GM23338 (cell line): ENCODE measurements around the gene GLUD2. TPM values are rescaled to one million over a fixed set of nuclear protein-coding genes. Genes with fewer than 3 reads are reported as not detected.

Experiments
- ATAC-seq: fragments of 200-7000 bp; cut with Tn5 transposase; 3 replicates; pipeline ENCODE4 v1.9.1; 2020
- DNase-seq: peaks from one replicate; pipeline ENCODE4 v3.0.0-alpha.2; 2015; ENCODE audit warnings: low spot score
- H2AFZ ChIP-seq: fragments of 200-600 bp; sonication (generic); 2 replicates; pipeline ENCODE4 v1.8.0; 2016; ENCODE audit warnings: antibody characterized with exemption, mild to moderate bottlenecking, moderate library complexity
- H3F3A ChIP-seq: fragments of 200-600 bp; sonication (generic); replicated peaks from 2 replicates; pipeline ENCODE4 v1.8.0; 2017; ENCODE audit warnings: antibody characterized with exemption, mixed run types, low read depth
- H3K27ac ChIP-seq: fragments of 200-600 bp; sonication (generic); 2 replicates; pipeline ENCODE4 v1.6.1; 2016; ENCODE audit warnings: low read depth
- H3K27me3 ChIP-seq: fragments of 200-600 bp; sonication (generic); 2 replicates; pipeline ENCODE4 v1.8.0; 2016; ENCODE audit warnings: mild to moderate bottlenecking, mixed run types, moderate library complexity; ENCODE audit not compliant: insufficient read depth
- H3K36me3 ChIP-seq: fragments of 200-600 bp; sonication (generic); 2 replicates; pipeline ENCODE4 v1.8.0; 2016; ENCODE audit warnings: mild to moderate bottlenecking; ENCODE audit not compliant: insufficient read depth
- H3K4me1 ChIP-seq: fragments of 200-600 bp; sonication (generic); 2 replicates; pipeline ENCODE4 v1.8.0; 2016; ENCODE audit warnings: mild to moderate bottlenecking, moderate library complexity; ENCODE audit not compliant: insufficient read depth
- H3K4me2 ChIP-seq: fragments of 200-600 bp; sonication (generic); 2 replicates; pipeline ENCODE4 v1.7.1; 2017; ENCODE audit warnings: mixed run types
- H3K4me3 ChIP-seq: fragments of 200-600 bp; sonication (generic); 2 replicates; pipeline ENCODE4 v1.6.1; 2016; ENCODE audit warnings: mixed run types
- H3K79me2 ChIP-seq: fragments of 200-600 bp; sonication (generic); replicated peaks from 2 replicates; pipeline ENCODE4 v1.8.0; 2017; ENCODE audit warnings: mild to moderate bottlenecking; ENCODE audit not compliant: insufficient read depth
- H3K9me2 ChIP-seq: fragments of 200-600 bp; sonication (generic); 2 replicates; pipeline ENCODE4 v1.8.0; 2017; ENCODE audit not compliant: insufficient read depth
- H4K20me1 ChIP-seq: fragments of 200-600 bp; sonication (generic); replicated peaks from 2 replicates; pipeline ENCODE4 v1.8.0; 2017; ENCODE audit warnings: mild to moderate bottlenecking; ENCODE audit not compliant: insufficient read depth
- H3K27ac Mint-ChIP-seq: 2 replicates; pipeline ENCODE4 v1.8.0; 2020; ENCODE audit warnings: inconsistent platforms, mild to moderate bottlenecking, moderate library complexity, mixed read lengths
- H3K27me3 Mint-ChIP-seq: 3 replicates; pipeline ENCODE4 v1.8.0; 2022; ENCODE audit warnings: low read depth, mild to moderate bottlenecking, moderate library complexity, mixed read lengths, inconsistent platforms; ENCODE audit not compliant: insufficient read depth, poor library complexity
- H3K36me3 Mint-ChIP-seq: 3 replicates; pipeline ENCODE4 v1.8.0; 2021; ENCODE audit warnings: low read depth, mild to moderate bottlenecking, inconsistent platforms, moderate library complexity, mixed read lengths
- H3K4me1 Mint-ChIP-seq: 3 replicates; pipeline ENCODE4 v1.8.0; 2020; ENCODE audit warnings: mild to moderate bottlenecking, inconsistent platforms, mixed read lengths
- H3K4me3 Mint-ChIP-seq: 3 replicates; pipeline ENCODE4 v1.8.0; 2021; ENCODE audit warnings: moderate library complexity, mild to moderate bottlenecking, inconsistent platforms, mixed read lengths
- H3K9me3 Mint-ChIP-seq: 3 replicates; pipeline ENCODE4 v1.8.0; 2020; ENCODE audit warnings: moderate library complexity, mild to moderate bottlenecking, inconsistent platforms, mixed read lengths
- EZH2 ChIP-seq: fragments of 200-600 bp; sonication (generic); IDR thresholded peaks from one replicate; pipeline ENCODE4 v1.8.0; 2017; ENCODE audit warnings: antibody characterized with exemption, mild to moderate bottlenecking, low read depth; ENCODE audit not compliant: unreplicated experiment
- EZH2phosphoT487 ChIP-seq: fragments of 200-600 bp; sonication (generic); IDR thresholded peaks from one replicate; pipeline ENCODE4 v1.8.1; 2018; ENCODE audit warnings: antibody characterized with exemption; ENCODE audit not compliant: unreplicated experiment
- JUNB ChIP-seq: IDR thresholded peaks from one replicate; pipeline ENCODE4 v1.6.1; 2016; ENCODE audit warnings: antibody characterized with exemption; ENCODE audit not compliant: unreplicated experiment
- ZNF114 ChIP-seq: fragments of 250-450 bp; sonication (Bioruptor Pico); IDR thresholded peaks from 2 replicates; pipeline ENCODE4 v1.5.0; 2020; ENCODE audit warnings: mild to moderate bottlenecking, moderate library complexity
- ZNF331 ChIP-seq: fragments of 250-450 bp; sonication (Bioruptor Pico); IDR thresholded peaks from 2 replicates; pipeline ENCODE4 v1.5.0; 2020; ENCODE audit warnings: low read depth, mild to moderate bottlenecking, moderate library complexity
- polyA plus RNA-seq: library from polyadenylated mRNA; unstranded; fragments of >200 nt; fragmentation: Nextera tagmentation; extraction: Ambion mirVana; gene quantifications from 2 replicates; pipeline ENCODE4 v1.2.1, GENCODE V29; 2016
- total RNA-seq: library from RNA; depleted of rRNA; stranded (reverse); fragments of >200 nt; shearing (Covaris generic); gene quantifications from 2 replicates; pipeline ENCODE4 v1.2.3, GENCODE V29; 2014
- TF ChIP-seq, protein P1 (sequence below): IDR thresholded peaks from one replicate; pipeline ENCODE4 v1.6.1; 2018; ENCODE audit warnings: antibody characterized with exemption; ENCODE audit not compliant: unreplicated experiment
- TF ChIP-seq, protein P2 (sequence below), 2 experiments: fragments of 200-600 bp in 1 of 2; sonication (generic) in 1 of 2; conservative IDR thresholded peaks; 2 replicates each; pipeline versions ENCODE4 v1.5.1 to v1.6.1; 2016 to 2017; ENCODE audit warnings: antibody characterized with exemption in 2 of 2, low read depth in 2 of 2, mild to moderate bottlenecking in 2 of 2, moderate library complexity in 1 of 2
- TF ChIP-seq, protein P3 (sequence below): fragments of 250-450 bp; sonication (Bioruptor Pico); IDR thresholded peaks from 2 replicates; pipeline ENCODE4 v1.5.0; 2020; ENCODE audit warnings: mild to moderate bottlenecking, moderate library complexity

GLUD2 gene
- total and polyA plus RNA-seq, 2 experiments from 2014 or later = 0.16 to 1.5 TPM

DNA sequence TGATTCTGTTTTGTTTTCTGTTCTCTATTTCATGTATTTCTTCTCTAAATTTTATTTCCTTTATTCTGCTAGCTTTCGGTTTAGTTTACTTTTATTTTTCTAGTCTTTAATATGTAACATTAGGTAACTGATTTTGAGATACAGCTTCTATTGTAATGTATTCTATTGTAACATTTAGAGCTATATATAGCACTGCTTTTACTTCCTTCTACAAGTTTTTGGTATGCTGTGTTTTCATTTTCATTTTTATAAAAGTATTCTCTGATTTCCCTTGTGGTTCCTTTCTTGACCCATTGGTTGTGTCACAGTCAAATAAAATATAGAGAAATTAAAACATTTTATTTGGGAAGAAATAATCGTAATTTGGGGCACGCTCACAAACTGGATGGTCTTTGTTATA, 48.0 kb upstream of the GLUD2 start (continued):
- TF ChIP-seq, protein P1, sequence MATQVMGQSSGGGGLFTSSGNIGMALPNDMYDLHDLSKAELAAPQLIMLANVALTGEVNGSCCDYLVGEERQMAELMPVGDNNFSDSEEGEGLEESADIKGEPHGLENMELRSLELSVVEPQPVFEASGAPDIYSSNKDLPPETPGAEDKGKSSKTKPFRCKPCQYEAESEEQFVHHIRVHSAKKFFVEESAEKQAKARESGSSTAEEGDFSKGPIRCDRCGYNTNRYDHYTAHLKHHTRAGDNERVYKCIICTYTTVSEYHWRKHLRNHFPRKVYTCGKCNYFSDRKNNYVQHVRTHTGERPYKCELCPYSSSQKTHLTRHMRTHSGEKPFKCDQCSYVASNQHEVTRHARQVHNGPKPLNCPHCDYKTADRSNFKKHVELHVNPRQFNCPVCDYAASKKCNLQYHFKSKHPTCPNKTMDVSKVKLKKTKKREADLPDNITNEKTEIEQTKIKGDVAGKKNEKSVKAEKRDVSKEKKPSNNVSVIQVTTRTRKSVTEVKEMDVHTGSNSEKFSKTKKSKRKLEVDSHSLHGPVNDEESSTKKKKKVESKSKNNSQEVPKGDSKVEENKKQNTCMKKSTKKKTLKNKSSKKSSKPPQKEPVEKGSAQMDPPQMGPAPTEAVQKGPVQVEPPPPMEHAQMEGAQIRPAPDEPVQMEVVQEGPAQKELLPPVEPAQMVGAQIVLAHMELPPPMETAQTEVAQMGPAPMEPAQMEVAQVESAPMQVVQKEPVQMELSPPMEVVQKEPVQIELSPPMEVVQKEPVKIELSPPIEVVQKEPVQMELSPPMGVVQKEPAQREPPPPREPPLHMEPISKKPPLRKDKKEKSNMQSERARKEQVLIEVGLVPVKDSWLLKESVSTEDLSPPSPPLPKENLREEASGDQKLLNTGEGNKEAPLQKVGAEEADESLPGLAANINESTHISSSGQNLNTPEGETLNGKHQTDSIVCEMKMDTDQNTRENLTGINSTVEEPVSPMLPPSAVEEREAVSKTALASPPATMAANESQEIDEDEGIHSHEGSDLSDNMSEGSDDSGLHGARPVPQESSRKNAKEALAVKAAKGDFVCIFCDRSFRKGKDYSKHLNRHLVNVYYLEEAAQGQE = no peak
- TF ChIP-seq ZNF114 = no peak
- TF ChIP-seq EZH2phosphoT487 = no peak
- TF ChIP-seq ZNF331 = no peak

DNA sequence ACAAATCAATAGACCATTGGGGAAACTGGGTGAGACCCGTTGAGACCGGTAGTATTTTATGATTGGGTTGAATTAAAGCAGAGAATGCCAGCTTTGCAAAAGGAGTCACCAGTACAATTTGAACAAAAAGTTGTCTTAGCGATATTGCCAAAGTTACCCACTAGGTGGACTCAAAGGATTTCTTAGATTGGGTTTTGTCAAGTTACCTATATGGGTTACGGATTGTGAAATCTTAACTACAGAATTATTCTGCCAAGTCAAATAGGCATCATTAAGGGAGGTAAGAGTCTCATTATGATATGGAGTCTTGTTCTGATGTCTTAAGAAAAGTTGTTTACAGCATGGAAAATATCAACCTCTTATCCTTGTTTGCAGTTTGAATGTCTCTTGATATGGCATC, 46.8 kb upstream of the GLUD2 start:
- Mint-ChIP-seq H3K4me1 (peaks cover 7% of the 10 kb centered on the region; the same call in 2 of the 3 replicates), H3K27me3 (no peaks in the 10 kb centered on the region), H3K4me3 (no peak overlapping the region), H3K36me3 (no peaks in the 10 kb centered on the region), H3K27ac (no peak overlapping the region), H3K9me3 (no peaks in the 10 kb centered on the region)
- H3K27ac ChIP-seq = no peak overlapping the region
- peaks cover 6% of the 10 kb centered on the region for H3K4me1 ChIP-seq
- TF ChIP-seq EZH2 = no peak
- TF ChIP-seq, protein P2, sequence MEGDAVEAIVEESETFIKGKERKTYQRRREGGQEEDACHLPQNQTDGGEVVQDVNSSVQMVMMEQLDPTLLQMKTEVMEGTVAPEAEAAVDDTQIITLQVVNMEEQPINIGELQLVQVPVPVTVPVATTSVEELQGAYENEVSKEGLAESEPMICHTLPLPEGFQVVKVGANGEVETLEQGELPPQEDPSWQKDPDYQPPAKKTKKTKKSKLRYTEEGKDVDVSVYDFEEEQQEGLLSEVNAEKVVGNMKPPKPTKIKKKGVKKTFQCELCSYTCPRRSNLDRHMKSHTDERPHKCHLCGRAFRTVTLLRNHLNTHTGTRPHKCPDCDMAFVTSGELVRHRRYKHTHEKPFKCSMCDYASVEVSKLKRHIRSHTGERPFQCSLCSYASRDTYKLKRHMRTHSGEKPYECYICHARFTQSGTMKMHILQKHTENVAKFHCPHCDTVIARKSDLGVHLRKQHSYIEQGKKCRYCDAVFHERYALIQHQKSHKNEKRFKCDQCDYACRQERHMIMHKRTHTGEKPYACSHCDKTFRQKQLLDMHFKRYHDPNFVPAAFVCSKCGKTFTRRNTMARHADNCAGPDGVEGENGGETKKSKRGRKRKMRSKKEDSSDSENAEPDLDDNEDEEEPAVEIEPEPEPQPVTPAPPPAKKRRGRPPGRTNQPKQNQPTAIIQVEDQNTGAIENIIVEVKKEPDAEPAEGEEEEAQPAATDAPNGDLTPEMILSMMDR (conservative IDR thresholded peaks at IDR 0.05; ENCODE audit: low read depth in 2 of 2) = peak; percentile 28 to 38; a peak in 3 of 4 replicates
- H4K20me1 ChIP-seq = no peaks in the 10 kb centered on the region
- no peak overlapping the region for H3K4me3 ChIP-seq
- ATAC-seq (no peak), DNase-seq (peak; percentile 26)
- H3F3A ChIP-seq = no peaks in the 10 kb centered on the region
- no peak overlapping the region for H3K4me2 ChIP-seq
- H3K36me3 ChIP-seq = no peaks in the 10 kb centered on the region
- no peaks in the 10 kb centered on the region for H3K27me3 ChIP-seq
- H3K9me2 ChIP-seq = no peaks in the 10 kb centered on the region
- H2AFZ ChIP-seq = no peak overlapping the region
- no peaks in the 10 kb centered on the region for H3K79me2 ChIP-seq

DNA sequence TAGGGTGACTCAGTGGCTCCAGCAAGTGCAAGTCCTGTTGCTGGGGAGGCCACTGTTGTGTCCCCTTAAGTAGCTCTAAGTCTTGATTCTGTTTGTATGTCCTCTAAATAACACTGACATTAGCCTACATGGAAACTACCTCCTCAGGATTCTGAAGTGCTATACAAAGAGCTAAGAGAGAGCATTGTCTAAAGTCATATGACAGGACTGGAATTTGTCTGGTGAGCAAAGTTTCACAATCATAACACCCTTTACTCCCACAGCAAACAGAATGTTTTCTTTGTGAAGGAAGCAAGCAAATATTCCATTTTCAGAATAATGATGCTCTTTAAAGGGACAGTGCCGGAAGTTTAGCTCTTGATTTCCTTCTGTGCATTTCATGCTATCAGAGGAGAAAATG, 38.5 kb upstream of the GLUD2 start:
- no peak for ATAC-seq
- TF ChIP-seq, protein P3, sequence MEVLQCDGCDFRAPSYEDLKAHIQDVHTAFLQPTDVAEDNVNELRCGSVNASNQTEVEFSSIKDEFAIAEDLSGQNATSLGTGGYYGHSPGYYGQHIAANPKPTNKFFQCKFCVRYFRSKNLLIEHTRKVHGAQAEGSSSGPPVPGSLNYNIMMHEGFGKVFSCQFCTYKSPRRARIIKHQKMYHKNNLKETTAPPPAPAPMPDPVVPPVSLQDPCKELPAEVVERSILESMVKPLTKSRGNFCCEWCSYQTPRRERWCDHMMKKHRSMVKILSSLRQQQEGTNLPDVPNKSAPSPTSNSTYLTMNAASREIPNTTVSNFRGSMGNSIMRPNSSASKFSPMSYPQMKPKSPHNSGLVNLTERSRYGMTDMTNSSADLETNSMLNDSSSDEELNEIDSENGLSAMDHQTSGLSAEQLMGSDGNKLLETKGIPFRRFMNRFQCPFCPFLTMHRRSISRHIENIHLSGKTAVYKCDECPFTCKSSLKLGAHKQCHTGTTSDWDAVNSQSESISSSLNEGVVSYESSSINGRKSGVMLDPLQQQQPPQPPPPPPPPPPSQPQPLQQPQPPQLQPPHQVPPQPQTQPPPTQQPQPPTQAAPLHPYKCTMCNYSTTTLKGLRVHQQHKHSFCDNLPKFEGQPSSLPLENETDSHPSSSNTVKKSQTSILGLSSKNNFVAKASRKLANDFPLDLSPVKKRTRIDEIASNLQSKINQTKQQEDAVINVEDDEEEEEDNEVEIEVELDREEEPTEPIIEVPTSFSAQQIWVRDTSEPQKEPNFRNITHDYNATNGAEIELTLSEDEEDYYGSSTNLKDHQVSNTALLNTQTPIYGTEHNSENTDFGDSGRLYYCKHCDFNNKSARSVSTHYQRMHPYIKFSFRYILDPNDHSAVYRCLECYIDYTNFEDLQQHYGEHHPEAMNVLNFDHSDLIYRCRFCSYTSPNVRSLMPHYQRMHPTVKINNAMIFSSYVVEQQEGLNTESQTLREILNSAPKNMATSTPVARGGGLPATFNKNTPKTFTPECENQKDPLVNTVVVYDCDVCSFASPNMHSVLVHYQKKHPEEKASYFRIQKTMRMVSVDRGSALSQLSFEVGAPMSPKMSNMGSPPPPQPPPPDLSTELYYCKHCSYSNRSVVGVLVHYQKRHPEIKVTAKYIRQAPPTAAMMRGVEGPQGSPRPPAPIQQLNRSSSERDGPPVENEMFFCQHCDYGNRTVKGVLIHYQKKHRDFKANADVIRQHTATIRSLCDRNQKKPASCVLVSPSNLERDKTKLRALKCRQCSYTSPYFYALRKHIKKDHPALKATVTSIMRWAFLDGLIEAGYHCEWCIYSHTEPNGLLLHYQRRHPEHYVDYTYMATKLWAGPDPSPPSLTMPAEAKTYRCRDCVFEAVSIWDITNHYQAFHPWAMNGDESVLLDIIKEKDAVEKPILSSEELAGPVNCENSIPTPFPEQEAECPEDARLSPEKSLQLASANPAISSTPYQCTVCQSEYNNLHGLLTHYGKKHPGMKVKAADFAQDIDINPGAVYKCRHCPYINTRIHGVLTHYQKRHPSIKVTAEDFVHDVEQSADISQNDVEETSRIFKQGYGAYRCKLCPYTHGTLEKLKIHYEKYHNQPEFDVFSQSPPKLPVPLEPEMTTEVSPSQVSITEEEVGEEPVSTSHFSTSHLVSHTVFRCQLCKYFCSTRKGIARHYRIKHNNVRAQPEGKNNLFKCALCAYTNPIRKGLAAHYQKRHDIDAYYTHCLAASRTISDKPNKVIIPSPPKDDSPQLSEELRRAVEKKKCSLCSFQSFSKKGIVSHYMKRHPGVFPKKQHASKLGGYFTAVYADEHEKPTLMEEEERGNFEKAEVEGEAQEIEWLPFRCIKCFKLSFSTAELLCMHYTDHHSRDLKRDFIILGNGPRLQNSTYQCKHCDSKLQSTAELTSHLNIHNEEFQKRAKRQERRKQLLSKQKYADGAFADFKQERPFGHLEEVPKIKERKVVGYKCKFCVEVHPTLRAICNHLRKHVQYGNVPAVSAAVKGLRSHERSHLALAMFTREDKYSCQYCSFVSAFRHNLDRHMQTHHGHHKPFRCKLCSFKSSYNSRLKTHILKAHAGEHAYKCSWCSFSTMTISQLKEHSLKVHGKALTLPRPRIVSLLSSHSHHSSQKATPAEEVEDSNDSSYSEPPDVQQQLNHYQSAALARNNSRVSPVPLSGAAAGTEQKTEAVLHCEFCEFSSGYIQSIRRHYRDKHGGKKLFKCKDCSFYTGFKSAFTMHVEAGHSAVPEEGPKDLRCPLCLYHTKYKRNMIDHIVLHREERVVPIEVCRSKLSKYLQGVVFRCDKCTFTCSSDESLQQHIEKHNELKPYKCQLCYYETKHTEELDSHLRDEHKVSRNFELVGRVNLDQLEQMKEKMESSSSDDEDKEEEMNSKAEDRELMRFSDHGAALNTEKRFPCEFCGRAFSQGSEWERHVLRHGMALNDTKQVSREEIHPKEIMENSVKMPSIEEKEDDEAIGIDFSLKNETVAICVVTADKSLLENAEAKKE (CRISPR knock-in tag) = no peak
- no peak for TF ChIP-seq EZH2
- no peak for TF ChIP-seq JUNB

More for the DNA sequence above, 38.5 kb upstream of the GLUD2 start:
- no peak for DNase-seq
- Histone ChIP-seq H3K4me1 (peaks cover 8% of the 10 kb centered on the region; the same call in 1 of the 2 replicates), H3F3A (no peaks in the 10 kb centered on the region), H3K4me3 (no peak overlapping the region), H3K4me2 (no peak overlapping the region), H4K20me1 (no peaks in the 10 kb centered on the region), H3K27ac (no peak overlapping the region), H3K9me2 (no peaks in the 10 kb centered on the region), H3K36me3 (no peaks in the 10 kb centered on the region), H3K27me3 (no peaks in the 10 kb centered on the region), H2AFZ (no peak overlapping the region), H3K79me2 (no peaks in the 10 kb centered on the region)
- no peak overlapping the region for H3K4me3 Mint-ChIP-seq
- no peak overlapping the region for H3K27ac Mint-ChIP-seq
- H3K9me3 Mint-ChIP-seq = no peaks in the 10 kb centered on the region; the same call in 2 of the 3 replicates
- H3K4me1 Mint-ChIP-seq = peaks cover 16% of the 10 kb centered on the region
- no peaks in the 10 kb centered on the region for H3K36me3 Mint-ChIP-seq
- peaks cover 3% of the 10 kb centered on the region for H3K27me3 Mint-ChIP-seq
